Neuronal stem cell (in vitro differentiated cells): Measurements from ENCODE around the gene WDR46.

ENCODE experiments used
- DNase-seq: peaks from one replicate; pipeline ENCODE4 v3.0.0-alpha.2; 2013; ENCODE audit warnings: low spot score
- H2AFZ ChIP-seq: one replicate; pipeline ENCODE4 v1.6.1; 2013; ENCODE audit warnings: mild to moderate bottlenecking, low read length, inconsistent platforms
- H2AK5ac ChIP-seq: 2 replicates; pipeline ENCODE4 v1.6.1; 2013; ENCODE audit warnings: low read depth, mild to moderate bottlenecking, inconsistent platforms, low read length, moderate library complexity, mixed read lengths
- H2BK120ac ChIP-seq: 2 replicates; pipeline ENCODE4 v1.6.1; 2013; ENCODE audit warnings: low read depth, mild to moderate bottlenecking, inconsistent platforms, low read length, moderate library complexity, mixed read lengths
- H2BK12ac ChIP-seq: one replicate; pipeline ENCODE4 v1.6.1; 2013; ENCODE audit warnings: low read length, inconsistent platforms
- H2BK15ac ChIP-seq: 2 replicates; pipeline ENCODE4 v1.6.1; 2013; ENCODE audit warnings: mild to moderate bottlenecking, low read length, inconsistent platforms, mixed read lengths
- H2BK5ac ChIP-seq: one replicate; pipeline ENCODE4 v1.6.1; 2013; ENCODE audit warnings: inconsistent platforms, mild to moderate bottlenecking, low read length, moderate library complexity
- H3K14ac ChIP-seq: one replicate; pipeline ENCODE4 v1.6.1; 2013; ENCODE audit warnings: low read length, inconsistent platforms
- H3K18ac ChIP-seq: 2 replicates; pipeline ENCODE4 v1.6.1; 2013; ENCODE audit warnings: low read length, inconsistent platforms
- H3K23ac ChIP-seq: 2 replicates; pipeline ENCODE4 v1.6.1; 2013; ENCODE audit warnings: low read depth, mild to moderate bottlenecking, mixed read lengths, low read length, inconsistent platforms; ENCODE audit not compliant: poor library complexity
- H3K27ac ChIP-seq: replicated peaks from 3 replicates; pipeline ENCODE4 v1.5.1; 2013; ENCODE audit warnings: low read length, inconsistent platforms
- H3K27me3 ChIP-seq, 3 experiments: 2 replicates each; pipeline ENCODE4 v1.6.1; 2013; ENCODE audit warnings: low read length in 3 of 3, mild to moderate bottlenecking in 2 of 3, inconsistent platforms in 1 of 3, low read depth in 1 of 3, mixed read lengths in 1 of 3, moderate library complexity in 1 of 3; ENCODE audit not compliant: control insufficient read depth in 3 of 3, insufficient read depth in 3 of 3
- H3K36me3 ChIP-seq, 2 donors: replicated peaks in 1 of 2; 2 replicates each; pipeline ENCODE4 v1.6.1; 2013; ENCODE audit warnings: low read length in 2 of 2; ENCODE audit not compliant: control insufficient read depth in 2 of 2, insufficient read depth in 2 of 2
- H3K4ac ChIP-seq: 2 replicates; pipeline ENCODE4 v1.6.1; 2013; ENCODE audit warnings: inconsistent platforms, mild to moderate bottlenecking, low read length, moderate library complexity
- H3K4me1 ChIP-seq, 2 donors: 1 replicate in 1 of 2; 2 replicates in 1 of 2; pipeline ENCODE4 v1.6.1; 2013; ENCODE audit warnings: low read length in 2 of 2, low read depth in 1 of 2; ENCODE audit not compliant: control insufficient read depth in 2 of 2, insufficient read depth in 1 of 2
- H3K4me2 ChIP-seq: one replicate; pipeline ENCODE4 v1.6.1; 2013; ENCODE audit warnings: mild to moderate bottlenecking, low read length, inconsistent platforms; ENCODE audit not compliant: insufficient read depth, poor library complexity, severe bottlenecking
- H3K4me3 ChIP-seq, 2 donors: 2 replicates each; pipeline ENCODE4 v1.5.1; 2013; ENCODE audit warnings: low read length in 2 of 2, mild to moderate bottlenecking in 2 of 2, inconsistent platforms in 1 of 2, moderate library complexity in 1 of 2
- H3K79me1 ChIP-seq: one replicate; pipeline ENCODE4 v1.6.1; 2013; ENCODE audit warnings: low read depth, mild to moderate bottlenecking, inconsistent platforms, low read length, moderate library complexity
- H3K9ac ChIP-seq: one replicate; pipeline ENCODE4 v1.6.1; 2013; ENCODE audit warnings: mild to moderate bottlenecking, low read depth, low read length, inconsistent platforms; ENCODE audit not compliant: poor library complexity
- H3K9me3 ChIP-seq, 2 donors: replicated peaks in 1 of 2; 2 replicates each; pipeline versions ENCODE3 to v1.6.1; 2013; ENCODE audit warnings: low read length in 2 of 2, mild to moderate bottlenecking in 2 of 2, inconsistent platforms in 1 of 2, low read depth in 1 of 2, mixed read lengths in 1 of 2, moderate library complexity in 1 of 2; ENCODE audit not compliant: control insufficient read depth in 2 of 2, insufficient read depth in 1 of 2
- H4K8ac ChIP-seq: one replicate; pipeline ENCODE4 v1.6.1; 2013; ENCODE audit warnings: low read depth, mild to moderate bottlenecking, inconsistent platforms, low read length, moderate library complexity
- H4K91ac ChIP-seq: one replicate; pipeline ENCODE4 v1.6.1; 2013; ENCODE audit warnings: low read length, low read depth, mild to moderate bottlenecking, inconsistent platforms; ENCODE audit not compliant: poor library complexity
- WGBS, 2 donors: extraction: QIAGEN DNeasy Blood & Tissue Kit; methylation state at CpG; one replicate each; pipeline ENCODE4 v1.1.7; 2013; ENCODE audit warnings: missing lambda C conversion rate in 2 of 2, mixed read lengths in 1 of 2; ENCODE audit not compliant: insufficient read length in 2 of 2, insufficient replicate concordance in 1 of 2; ENCODE audit errors: extremely low coverage in 2 of 2; 5-methylcytosine and 5-hydroxymethylcytosine counted together

WDR46 gene

DNA sequence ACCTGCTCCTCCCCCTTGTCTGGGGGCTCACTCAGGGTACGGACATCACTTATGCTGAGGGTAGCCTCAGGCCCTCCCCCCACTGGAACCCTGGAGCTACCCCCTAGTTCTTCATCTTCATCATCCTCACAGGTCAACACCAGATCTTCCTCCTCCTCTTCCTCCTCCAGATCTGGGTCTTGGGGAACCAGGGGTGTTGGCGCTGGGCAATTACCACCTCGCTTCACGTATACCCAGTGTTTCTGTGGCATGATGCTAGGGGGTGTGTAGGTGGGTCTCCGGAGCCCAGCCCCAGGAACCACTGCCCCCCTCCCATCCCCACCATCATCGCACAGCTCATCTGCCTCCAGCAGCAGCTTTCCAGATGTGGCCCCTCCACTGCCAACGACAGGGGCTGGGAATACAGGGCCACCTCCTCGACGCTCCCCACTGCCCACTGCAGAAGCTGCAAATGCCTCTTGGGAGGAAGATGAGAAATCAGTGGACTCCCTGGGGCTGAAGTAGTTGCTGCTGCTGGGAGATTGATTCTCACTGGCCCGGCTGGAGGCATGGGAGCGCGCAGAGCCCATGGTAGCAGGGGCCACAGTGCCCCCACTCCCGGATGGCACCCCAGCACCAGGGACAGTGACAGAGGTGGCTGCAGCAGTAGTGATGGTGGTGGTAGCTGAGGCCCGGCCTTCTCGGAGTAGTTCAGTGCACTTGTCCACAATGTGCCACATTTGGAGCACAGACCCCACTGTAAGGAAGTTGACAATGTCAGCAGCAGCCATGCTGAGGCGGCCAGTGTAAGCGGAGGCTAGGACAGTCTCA is 27.0 kb upstream of the WDR46 start:
- H4K91ac ChIP-seq: no peak overlapping the region
- H3K9ac ChIP-seq: no peak overlapping the region
- H3K23ac ChIP-seq: peak overlapping the region; percentile 32
- H2BK12ac ChIP-seq: no peak overlapping the region
- no peak overlapping the region for H3K27ac ChIP-seq
- no peak overlapping the region for H3K18ac ChIP-seq
- no peak overlapping the region for H2BK120ac ChIP-seq
- no CpG with 5 or more reads among the region's 17 CpGs for WGBS, 2 donors
- H3K4me3 ChIP-seq: no peak overlapping the region
- peaks cover 0 to 16% (median 0%) of the 10 kb centered on the region in 3 experiments for H3K27me3 ChIP-seq
- no peak overlapping the region for H2AFZ ChIP-seq
- H2AK5ac ChIP-seq: peak overlapping the region; percentile 19
- H4K8ac ChIP-seq: no peak overlapping the region
- peaks cover 3% of the 10 kb centered on the region for H3K79me1 ChIP-seq
- H3K9me3 ChIP-seq: no peaks in the 10 kb centered on the region
- H3K14ac ChIP-seq: no peak overlapping the region
- H3K36me3 ChIP-seq: peaks cover 28 to 43% of the 10 kb centered on the region in 2 donors
- no peak overlapping the region for H3K4ac ChIP-seq
- no peak for DNase-seq
- H3K4me2 ChIP-seq: no peak overlapping the region
- peaks cover 24 to 36% of the 10 kb centered on the region in 2 donors for H3K4me1 ChIP-seq
- H2BK5ac ChIP-seq: no peak overlapping the region
- H2BK15ac ChIP-seq: peak overlapping the region; percentile 16

GRCh38 chr6:33314943-33315792 is 26.1 kb upstream of the WDR46 start:
- H3K18ac ChIP-seq: no peak overlapping the region
- H3K4ac ChIP-seq: no peak overlapping the region
- H3K9ac ChIP-seq: no peak overlapping the region
- H3K4me1 ChIP-seq: peaks cover 20 to 32% of the 10 kb centered on the region in 2 donors
- no peaks in the 10 kb centered on the region for H3K9me3 ChIP-seq
- peaks cover 20 to 37% of the 10 kb centered on the region in 2 donors for H3K36me3 ChIP-seq
- peaks cover 3% of the 10 kb centered on the region for H3K79me1 ChIP-seq
- no peak overlapping the region for H2BK120ac ChIP-seq
- no peak for DNase-seq
- no peak overlapping the region for H3K4me2 ChIP-seq
- H2BK5ac ChIP-seq: no peak overlapping the region
- H2AFZ ChIP-seq: no peak overlapping the region
- peak overlapping the region; percentile 66 for H3K23ac ChIP-seq
- H3K27me3 ChIP-seq: peaks cover 0 to 16% (median 0%) of the 10 kb centered on the region in 3 experiments
- H2BK12ac ChIP-seq: no peak overlapping the region
- no peak overlapping the region for H4K8ac ChIP-seq
- H4K91ac ChIP-seq: no peak overlapping the region
- no peak overlapping the region for H2AK5ac ChIP-seq
- H2BK15ac ChIP-seq: no peak overlapping the region
- no CpG with 5 or more reads among the region's 47 CpGs for WGBS, 2 donors
- peak overlapping the region in 1 of 2 donors; percentile 79 for H3K4me3 ChIP-seq
- no peak overlapping the region for H3K27ac ChIP-seq
- H3K14ac ChIP-seq: no peak overlapping the region

DNA sequence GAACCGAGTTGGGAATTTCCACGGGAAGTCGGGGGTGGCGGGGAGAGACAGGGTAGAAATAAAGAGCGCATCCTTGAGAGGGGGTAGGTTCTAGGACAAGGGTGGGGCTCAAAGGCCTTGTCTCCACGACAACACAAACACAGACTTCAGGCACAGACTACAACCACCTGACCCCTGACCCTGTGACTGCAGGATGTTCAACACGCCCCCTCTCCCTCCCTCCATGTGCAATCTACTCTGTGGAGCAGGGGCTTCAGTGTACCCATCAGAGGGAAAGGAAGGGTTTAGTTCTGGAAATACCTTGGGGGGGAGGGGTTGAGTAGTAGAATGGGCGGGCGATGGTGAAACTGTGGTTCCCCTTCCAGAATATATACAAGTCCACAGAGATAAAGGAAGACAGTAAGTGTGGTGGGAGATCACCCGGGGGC is 25.5 kb upstream of the WDR46 start:
- no peak overlapping the region for H3K27ac ChIP-seq
- H3K36me3 ChIP-seq: peaks cover 13 to 31% of the 10 kb centered on the region in 2 donors
- no peak overlapping the region for H3K18ac ChIP-seq
- H3K14ac ChIP-seq: no peak overlapping the region
- peaks cover 3% of the 10 kb centered on the region for H3K79me1 ChIP-seq
- no peak overlapping the region for H2AK5ac ChIP-seq
- no peak overlapping the region for H4K91ac ChIP-seq
- no peak overlapping the region for H2BK5ac ChIP-seq
- peaks cover 20 to 31% of the 10 kb centered on the region in 2 donors for H3K4me1 ChIP-seq
- no peak overlapping the region for H2BK120ac ChIP-seq
- H2BK15ac ChIP-seq: no peak overlapping the region
- no peak overlapping the region for H4K8ac ChIP-seq
- peak overlapping the region; percentile 31 to 79 for H3K4me3 ChIP-seq
- H3K4ac ChIP-seq: no peak overlapping the region
- H3K4me2 ChIP-seq: peak overlapping the region; percentile 92
- no peaks in the 10 kb centered on the region for H3K9me3 ChIP-seq
- DNase-seq: no peak
- H2AFZ ChIP-seq: peak overlapping the region; percentile 83
- no peak overlapping the region for H3K9ac ChIP-seq
- WGBS, 2 donors: no CpG with 5 or more reads among the region's 10 CpGs
- peak overlapping the region; percentile 66 for H3K23ac ChIP-seq
- peaks cover 0 to 16% (median 0%) of the 10 kb centered on the region in 3 experiments for H3K27me3 ChIP-seq
- no peak overlapping the region for H2BK12ac ChIP-seq
